ENCODE results near the gene URB1. TPM values are rescaled to one million over a fixed set of nuclear protein-coding genes. Genes with fewer than 3 reads are reported as not detected.

The URB1 gene
- total and polyA plus RNA-seq, 9 of the 15 experiments (the other 6 are each of a cell fraction or from before 2014, with no cell fraction given), result 0.97 to 53.6 (median 21.5) TPM

DNA sequence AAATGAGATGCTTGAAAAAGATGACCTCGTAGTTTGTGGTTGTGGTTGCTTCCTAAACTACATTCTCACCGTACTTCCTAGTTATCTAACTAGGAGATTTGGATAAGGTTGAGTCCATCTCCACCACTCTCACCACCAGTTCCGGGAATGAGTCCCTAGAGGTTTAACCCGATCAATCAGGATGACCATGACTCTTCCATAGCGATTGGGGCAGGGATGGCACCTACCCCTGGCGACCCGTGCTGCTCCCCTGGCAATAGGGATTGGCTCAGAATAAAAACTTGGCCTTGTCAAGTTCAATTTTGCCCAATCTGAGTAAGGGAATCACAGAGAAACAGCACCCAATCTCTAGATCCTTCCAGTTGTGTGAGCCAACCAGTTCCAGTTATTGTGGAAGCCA, 111.3 kb downstream of the URB1 start:
- no peak overlapping the region for H3K9ac ChIP-seq (ENCODE audit: insufficient read depth in 1 of 2, low read depth in 2 of 2, low read length in 2 of 2)
- H3K27ac ChIP-seq (ENCODE audit: extremely low read depth, low read depth, low read length), result no peak overlapping the region
- no peak for DNase-seq (ENCODE audit: extremely low read depth in 1 of 4, low spot score in 3 of 4)
- no peaks in the 10 kb centered on the region for H3K9me1 ChIP-seq (ENCODE audit: control insufficient read depth, insufficient read depth, low read length)
- H2AFZ ChIP-seq (ENCODE audit: low read depth, low read length), result no peak overlapping the region
- POLR2A ChIA-PET, result no interaction called here
- 79% methylated on average over 7 of the region's 7 CpGs for WGBS (ENCODE audit: insufficient coverage, low coverage, missing lambda C conversion rate)
- peaks cover 30% of the 10 kb centered on the region for H3K79me2 ChIP-seq (ENCODE audit: control insufficient read depth, insufficient read depth, low read length)
- H3K4me1 ChIP-seq (replicated peaks in 1 of 2; ENCODE audit: control insufficient read depth in 2 of 2, insufficient read depth in 2 of 2, low read length in 2 of 2), result peaks cover 3 to 16% of the 10 kb centered on the region in 2 experiments; a peak in 4 of 5 replicates
- no peaks in the 10 kb centered on the region for H3K9me3 ChIP-seq (replicated peaks; ENCODE audit: control insufficient read depth, insufficient read depth, low read depth, low read length)
- BruUV-seq (replicated peaks), result no TSS peak
- intact Hi-C loops (cut with micrococcal nuclease) (no loop called here), in situ Hi-C loops (cut with MboI) (no loop called here)
- ATAC-seq, result no peak
- no peak for FAIRE-seq
- no peak overlapping the region for H3K4me3 ChIP-seq
- H3K4me2 ChIP-seq (ENCODE audit: insufficient read depth, low read length), result no peak overlapping the region
- H3K27me3 ChIP-seq (ENCODE audit: control insufficient read depth in 2 of 2, insufficient read depth in 2 of 2, low read length in 2 of 2), result no peaks in the 10 kb centered on the region
- CTCF ChIA-PET (ENCODE audit: low intra/inter-chr PET ratio), result no interaction called here
- H3K36me3 ChIP-seq (ENCODE audit: control insufficient read depth, insufficient read depth, low read length), result peaks cover 3% of the 10 kb centered on the region; the same call in 1 of the 3 replicates
- no peaks in the 10 kb centered on the region for H4K20me1 ChIP-seq (replicated peaks; ENCODE audit: control insufficient read depth, insufficient read depth, low read length)
- no peak for TF ChIP-seq GABPA (tag; conservative IDR thresholded peaks at IDR 0.05; ENCODE audit: low read depth)
- TF ChIP-seq ZKSCAN8 (CRISPR knock-in tag; IDR thresholded peaks at IDR 0.05), result no peak
- TF ChIP-seq POLR2G (IDR thresholded peaks at IDR 0.05; ENCODE audit: low read depth, low read length), result no peak
- no peak for TF ChIP-seq BCOR (IDR thresholded peaks at IDR 0.05)
- no peak for TF ChIP-seq ZMIZ1 (IDR thresholded peaks at IDR 0.05; ENCODE audit: low read depth in 2 of 2, low read length in 2 of 2)
- TF ChIP-seq E2F6 (IDR thresholded peaks at IDR 0.05; ENCODE audit: borderline replicate concordance in 1 of 2, extremely low read depth in 1 of 2, insufficient read depth in 1 of 2, insufficient read length in 1 of 2, low read depth in 1 of 2, low read length in 1 of 2, poor library complexity in 1 of 2, severe bottlenecking in 1 of 2), result no peak
- no peak for TF ChIP-seq ETV6 (IDR thresholded peaks at IDR 0.05; ENCODE audit: borderline replicate concordance in 1 of 2, low read depth in 2 of 2, low read length in 1 of 2)
- no peak for TF ChIP-seq ETV6 (CRISPR knock-in tag; IDR thresholded peaks at IDR 0.05; ENCODE audit: borderline replicate concordance)
- TF ChIP-seq, protein P1, sequence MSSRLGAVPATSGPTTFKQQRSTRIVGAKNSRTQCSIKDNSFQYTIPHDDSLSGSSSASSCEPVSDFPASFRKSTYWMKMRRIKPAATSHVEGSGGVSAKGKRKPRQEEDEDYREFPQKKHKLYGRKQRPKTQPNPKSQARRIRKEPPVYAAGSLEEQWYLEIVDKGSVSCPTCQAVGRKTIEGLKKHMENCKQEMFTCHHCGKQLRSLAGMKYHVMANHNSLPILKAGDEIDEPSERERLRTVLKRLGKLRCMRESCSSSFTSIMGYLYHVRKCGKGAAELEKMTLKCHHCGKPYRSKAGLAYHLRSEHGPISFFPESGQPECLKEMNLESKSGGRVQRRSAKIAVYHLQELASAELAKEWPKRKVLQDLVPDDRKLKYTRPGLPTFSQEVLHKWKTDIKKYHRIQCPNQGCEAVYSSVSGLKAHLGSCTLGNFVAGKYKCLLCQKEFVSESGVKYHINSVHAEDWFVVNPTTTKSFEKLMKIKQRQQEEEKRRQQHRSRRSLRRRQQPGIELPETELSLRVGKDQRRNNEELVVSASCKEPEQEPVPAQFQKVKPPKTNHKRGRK (tag; IDR thresholded peaks at IDR 0.05), result no peak
- TF ChIP-seq NR3C1 (CRISPR knock-in tag; IDR thresholded peaks at IDR 0.05), result no peak
- TF ChIP-seq, protein P2, sequence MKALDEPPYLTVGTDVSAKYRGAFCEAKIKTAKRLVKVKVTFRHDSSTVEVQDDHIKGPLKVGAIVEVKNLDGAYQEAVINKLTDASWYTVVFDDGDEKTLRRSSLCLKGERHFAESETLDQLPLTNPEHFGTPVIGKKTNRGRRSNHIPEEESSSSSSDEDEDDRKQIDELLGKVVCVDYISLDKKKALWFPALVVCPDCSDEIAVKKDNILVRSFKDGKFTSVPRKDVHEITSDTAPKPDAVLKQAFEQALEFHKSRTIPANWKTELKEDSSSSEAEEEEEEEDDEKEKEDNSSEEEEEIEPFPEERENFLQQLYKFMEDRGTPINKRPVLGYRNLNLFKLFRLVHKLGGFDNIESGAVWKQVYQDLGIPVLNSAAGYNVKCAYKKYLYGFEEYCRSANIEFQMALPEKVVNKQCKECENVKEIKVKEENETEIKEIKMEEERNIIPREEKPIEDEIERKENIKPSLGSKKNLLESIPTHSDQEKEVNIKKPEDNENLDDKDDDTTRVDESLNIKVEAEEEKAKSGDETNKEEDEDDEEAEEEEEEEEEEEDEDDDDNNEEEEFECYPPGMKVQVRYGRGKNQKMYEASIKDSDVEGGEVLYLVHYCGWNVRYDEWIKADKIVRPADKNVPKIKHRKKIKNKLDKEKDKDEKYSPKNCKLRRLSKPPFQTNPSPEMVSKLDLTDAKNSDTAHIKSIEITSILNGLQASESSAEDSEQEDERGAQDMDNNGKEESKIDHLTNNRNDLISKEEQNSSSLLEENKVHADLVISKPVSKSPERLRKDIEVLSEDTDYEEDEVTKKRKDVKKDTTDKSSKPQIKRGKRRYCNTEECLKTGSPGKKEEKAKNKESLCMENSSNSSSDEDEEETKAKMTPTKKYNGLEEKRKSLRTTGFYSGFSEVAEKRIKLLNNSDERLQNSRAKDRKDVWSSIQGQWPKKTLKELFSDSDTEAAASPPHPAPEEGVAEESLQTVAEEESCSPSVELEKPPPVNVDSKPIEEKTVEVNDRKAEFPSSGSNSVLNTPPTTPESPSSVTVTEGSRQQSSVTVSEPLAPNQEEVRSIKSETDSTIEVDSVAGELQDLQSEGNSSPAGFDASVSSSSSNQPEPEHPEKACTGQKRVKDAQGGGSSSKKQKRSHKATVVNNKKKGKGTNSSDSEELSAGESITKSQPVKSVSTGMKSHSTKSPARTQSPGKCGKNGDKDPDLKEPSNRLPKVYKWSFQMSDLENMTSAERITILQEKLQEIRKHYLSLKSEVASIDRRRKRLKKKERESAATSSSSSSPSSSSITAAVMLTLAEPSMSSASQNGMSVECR (CRISPR knock-in tag; IDR thresholded peaks at IDR 0.05), result no peak
